Prostate gland (tissue), 2 donors: Measurements from ENCODE around the gene SUZ12. TPM values are rescaled to one million over a fixed set of nuclear protein-coding genes. Genes with fewer than 3 reads are reported as not detected.
"Not testable (repeated sequence)": the region's sequence is repeated elsewhere in the genome, so short reads cannot be mapped to it uniquely, and the experiment has no call there.

ENCODE experiments used
- DNase-seq: peaks from one replicate; pipeline ENCODE4 v3.0.0-alpha.2; 2019; ENCODE audit warnings: low spot score
- H3K27ac ChIP-seq, 2 donors: fragments of 200-600 bp; sonication (generic); 2 replicates each; pipeline ENCODE4 v1.5.1; 2017 to 2019
- H3K27me3 ChIP-seq: fragments of 200-600 bp; sonication (generic); replicated peaks from 2 replicates; pipeline ENCODE4 v1.5.1; 2019; ENCODE audit not compliant: insufficient read depth
- H3K36me3 ChIP-seq, 2 donors: fragments of 200-600 bp; sonication (generic); 1 replicate in 1 of 2; 2 replicates in 1 of 2; pipeline versions ENCODE4 v1.5.1 to v1.8.1; 2017 to 2019
- H3K4me1 ChIP-seq: fragments of 200-600 bp; sonication (generic); replicated peaks from 2 replicates; pipeline ENCODE4 v1.5.1; 2019
- H3K4me3 ChIP-seq, 2 donors: fragments of 200-600 bp; sonication (generic); 2 replicates each; pipeline ENCODE4 v1.5.1; 2017 to 2019
- H3K9me3 ChIP-seq: fragments of 200-600 bp; sonication (generic); 2 replicates; pipeline ENCODE4 v1.5.1; 2017
- CTCF ChIP-seq, 4 experiments: fragments of 200-600 bp in 2 of 4; fragments of 450-650 bp in 2 of 4; sonication (generic) in 2 of 4; IDR thresholded peaks; 1 replicate in 3 of 4; 2 replicates in 1 of 4; pipeline ENCODE4 v1.5.1; 2016 to 2019; ENCODE audit warnings: antibody characterized with exemption in 4 of 4, mild to moderate bottlenecking in 2 of 4, moderate library complexity in 2 of 4
- POLR2A ChIP-seq: fragments of 450-650 bp; IDR thresholded peaks from one replicate; pipeline ENCODE4 v1.6.1; 2016; ENCODE audit warnings: antibody characterized with exemption, mild to moderate bottlenecking
- POLR2AphosphoS5 ChIP-seq: sonication (generic); formaldehyde crosslinking; IDR thresholded peaks from one replicate; pipeline ENCODE4 v1.6.1; 2017; ENCODE audit warnings: antibody characterized with exemption
- WGBS: methylation state at CpG from one replicate; pipeline ENCODE4 v1.1.5; 2018; 5-methylcytosine and 5-hydroxymethylcytosine counted together
- intact Hi-C: fragments of 100-400 bp; cut with DNase I; formaldehyde crosslinking; loops from one replicate; pipeline ENCODE4 v1.14.2; 2022
- small RNA-seq, 2 donors: library from RNA; depleted of rRNA; stranded (forward); fragments of <200 nt; gene quantifications; one replicate each; pipeline ENCODE3, GENCODE V24; 2016
- total RNA-seq, 2 donors: library from RNA; depleted of rRNA; stranded (reverse); fragments of >200 nt; gene quantifications; one replicate each; pipeline ENCODE4 v1.1.0, GENCODE V29; 2016

The SUZ12 gene
- total RNA-seq, 2 donors from 2014 or later, result 16.5 to 25.2 TPM

- TF ChIP-seq POLR2AphosphoS5, result no peak
- TF ChIP-seq CTCF (IDR thresholded peaks at IDR 0.05), result no peak
- TF ChIP-seq POLR2A, result no peak
- H3K36me3 ChIP-seq, result no peaks in the 10 kb centered on the region
- no peaks in the 10 kb centered on the region for H3K4me1 ChIP-seq
- H3K9me3 ChIP-seq, result no peaks in the 10 kb centered on the region
- H3K27me3 ChIP-seq, result no peaks in the 10 kb centered on the region
- DNase-seq, result no peak
- H3K27ac ChIP-seq, result no peak overlapping the region
- no peak overlapping the region for H3K4me3 ChIP-seq
- WGBS, result 99% methylated on average over 2 of the region's 2 CpGs
- intact Hi-C loops, result no loop called here
Observed at GRCh38 chr17:32033223-32033622, 96.4 kb downstream of the SUZ12 start.

- H3K4me3 ChIP-seq, H3K4me1 ChIP-seq, DNase-seq, H3K36me3 ChIP-seq, H3K27me3 ChIP-seq, H3K27ac ChIP-seq, H3K9me3 ChIP-seq, intact Hi-C loops: not testable (repeated sequence)
- 89% methylated on average over 1 of the region's 1 CpG for WGBS
Observed at GRCh38 chr17:32033812-32034211, 97.0 kb downstream of the SUZ12 start.

- H3K9me3 ChIP-seq, H3K36me3 ChIP-seq, H3K27me3 ChIP-seq, DNase-seq, intact Hi-C loops, H3K4me1 ChIP-seq, H3K4me3 ChIP-seq, H3K27ac ChIP-seq: not testable (repeated sequence)
- 90% methylated on average over 17 of the region's 17 CpGs for WGBS
Observed at GRCh38 chr17:32040246-32040645, 103.4 kb downstream of the SUZ12 start.

- DNase-seq, H3K4me3 ChIP-seq, H3K27ac ChIP-seq, H3K27me3 ChIP-seq, H3K36me3 ChIP-seq, H3K4me1 ChIP-seq, intact Hi-C loops, H3K9me3 ChIP-seq: not testable (repeated sequence)
- WGBS, result 93% methylated on average over 18 of the region's 19 CpGs
Observed at GRCh38 chr17:32041306-32041875, 104.6 kb downstream of the SUZ12 start.

GRCh38 chr17:32042266-32042665 is 105.5 kb downstream of the SUZ12 start:
- H3K27ac ChIP-seq, H3K4me3 ChIP-seq, H3K4me1 ChIP-seq, H3K27me3 ChIP-seq, intact Hi-C loops, H3K9me3 ChIP-seq, DNase-seq, H3K36me3 ChIP-seq: not testable (repeated sequence)
- 96% methylated on average over 10 of the region's 11 CpGs for WGBS

- H3K27me3 ChIP-seq, H3K9me3 ChIP-seq, intact Hi-C loops, H3K4me1 ChIP-seq, H3K36me3 ChIP-seq, DNase-seq, H3K4me3 ChIP-seq, H3K27ac ChIP-seq: not testable (repeated sequence)
- WGBS, result 87% methylated on average over 3 of the region's 3 CpGs
Observed at GRCh38 chr17:32045611-32046010, 108.8 kb downstream of the SUZ12 start.

- H3K4me3 ChIP-seq, H3K27ac ChIP-seq, DNase-seq, H3K4me1 ChIP-seq, H3K27me3 ChIP-seq, intact Hi-C loops, H3K36me3 ChIP-seq, H3K9me3 ChIP-seq: not testable (repeated sequence)
- 92% methylated on average over 6 of the region's 6 CpGs for WGBS
Observed at GRCh38 chr17:32047663-32048062, 110.9 kb downstream of the SUZ12 start.

Small RNA genes lying within 50 kb of the gene (small RNA-seq; reads per million reads assigned to genes)
- gene AC090616.4 (0 reads per million in 2 donors), gene RNA5SP437 (0.28 to 0.50 reads per million in 2 donors)

Other genes starting within 250 kb of the SUZ12 start
- 100 to 1,000 TPM; 124 to 125 TPM for gene COPRS, start 77.8 kb upstream of the SUZ12 start, total RNA-seq
- 10 to 100 TPM; 30.3 to 35.2 TPM for gene UTP6, start 35.3 kb upstream of the SUZ12 start, total RNA-seq
- 10 to 100 TPM in 1 of 2 donors, 1 to 10 TPM in 1; 8.7 to 23.6 TPM for gene LRRC37B, start 70.4 kb downstream of the SUZ12 start, total RNA-seq
- 10 to 100 TPM; 31.7 to 60.8 TPM for gene RHOT1, start 205.5 kb downstream of the SUZ12 start, total RNA-seq